GM08714 (cell line): ENCODE results near the gene TRAF1.

ENCODE experiments used
- H3K4me3 ChIP-seq: fragments of 200-500 bp; sonication (Bioruptor generic); 2 replicates; pipeline ENCODE4 v1.5.1; 2014; ENCODE audit warnings: mild to moderate bottlenecking, low read length, inconsistent platforms
- ZNF274 ChIP-seq: IDR thresholded peaks from 2 replicates; pipeline ENCODE4 v1.6.1; 2012; ENCODE audit warnings: mild to moderate bottlenecking, low read depth, low read length

Gene TRAF1

GRCh38 chr9:120859361-120859760 lies 67.2 kb downstream of the TRAF1 start:
- TF ChIP-seq ZNF274: no peak
- H3K4me3 ChIP-seq: no peak overlapping the region

- TF ChIP-seq ZNF274: no peak
- no peak overlapping the region for H3K4me3 ChIP-seq
Observed at GRCh38 chr9:120857902-120858301, 68.7 kb downstream of the TRAF1 start.

GRCh38 chr9:120857481-120857880 lies 69.1 kb downstream of the TRAF1 start:
- no peak overlapping the region for H3K4me3 ChIP-seq
- TF ChIP-seq ZNF274: no peak

DNA sequence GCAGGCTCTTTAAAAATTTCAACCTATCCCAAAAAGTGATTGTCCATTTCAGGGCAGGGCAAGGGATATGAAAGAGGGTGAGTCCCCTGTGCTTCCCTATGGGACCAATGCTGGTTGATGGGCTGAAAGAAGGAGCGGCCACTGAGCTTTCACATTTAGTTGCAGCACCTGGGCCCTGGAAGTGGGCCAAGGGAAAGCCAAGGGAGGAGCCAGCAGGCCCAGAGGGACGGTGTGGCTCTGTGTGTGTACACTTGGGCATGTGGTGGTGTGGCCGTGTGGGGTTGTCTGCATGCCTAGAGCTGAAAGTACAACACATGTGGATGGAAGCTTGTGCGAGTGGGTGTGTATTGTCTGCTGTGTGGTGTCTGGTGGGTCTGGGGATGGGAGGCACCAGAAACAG lies 69.9 kb downstream of the TRAF1 start:
- no peak for TF ChIP-seq ZNF274

DNA sequence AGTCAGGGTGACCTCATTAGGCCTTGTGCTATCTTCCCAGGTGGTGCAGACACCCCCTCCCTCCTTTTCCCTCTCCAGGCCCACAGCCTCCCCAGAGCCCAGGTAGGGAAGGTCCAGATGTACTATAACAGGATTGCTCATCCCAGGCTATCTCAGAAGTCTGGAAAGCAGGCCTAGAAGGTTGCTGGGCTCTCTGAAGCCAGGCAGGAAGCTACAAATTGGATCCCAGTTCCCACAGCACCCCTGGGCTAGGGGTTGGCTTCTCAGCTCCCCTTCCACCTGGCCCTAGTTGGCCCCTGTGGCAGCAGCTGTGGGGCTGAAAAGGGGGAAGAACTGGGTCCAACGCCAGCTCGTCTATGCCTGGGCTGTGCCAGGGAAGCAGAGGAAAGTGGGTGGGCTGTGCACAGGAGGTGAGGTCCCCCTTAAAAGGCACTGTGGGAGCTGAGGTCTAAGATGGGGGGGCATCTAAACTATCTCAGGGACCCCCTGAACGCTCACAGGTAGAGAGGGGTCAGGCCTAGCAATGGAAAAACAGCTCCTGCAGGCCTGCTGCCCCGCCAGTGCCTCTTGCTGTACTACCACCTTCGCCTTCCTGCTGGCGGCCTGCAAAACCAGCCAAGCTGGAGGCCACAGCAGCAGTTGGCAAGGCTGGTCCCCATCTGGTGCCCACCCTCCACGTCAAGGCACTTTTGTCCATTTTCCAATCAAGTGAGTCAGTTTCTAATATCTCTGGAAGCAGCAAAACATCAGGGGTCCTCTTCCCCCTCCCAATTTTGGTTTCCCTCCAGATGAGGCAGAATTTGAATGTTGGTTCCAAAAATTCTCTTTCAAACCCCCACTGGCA lies 70.5 kb downstream of the TRAF1 start:
- H3K4me3 ChIP-seq: no peak overlapping the region
- no peak for TF ChIP-seq ZNF274

More for the DNA sequence above, 69.9 kb downstream of the TRAF1 start:
- H3K4me3 ChIP-seq: no peak overlapping the region

GRCh38 chr9:120854596-120855327 lies 71.8 kb downstream of the TRAF1 start:
- TF ChIP-seq ZNF274: no peak

GRCh38 chr9:120853198-120853597 lies 73.4 kb downstream of the TRAF1 start:
- H3K4me3 ChIP-seq: no peak overlapping the region
- no peak for TF ChIP-seq ZNF274

More at GRCh38 chr9:120854596-120855327, 71.8 kb downstream of the TRAF1 start:
- no peak overlapping the region for H3K4me3 ChIP-seq
